Measurements from ENCODE around the gene SLK. TPM values are rescaled to one million over a fixed set of nuclear protein-coding genes. Genes with fewer than 3 reads are reported as not detected.

The SLK gene
- total and polyA plus RNA-seq, 4 donors: 16.0 to 50.2 (median 33.3) TPM

- intact Hi-C loops (cut with DNase I): no loop called here
- Histone ChIP-seq H3K27me3 (ENCODE audit: control insufficient read depth in 1 of 2, insufficient read depth in 2 of 2, low read length in 1 of 2) (no peaks in the 10 kb centered on the region), H3K4me3 (ENCODE audit: low read length in 2 of 2) (no peak overlapping the region), H3K27ac (ENCODE audit: low read depth in 1 of 2, low read length in 2 of 2) (no peak overlapping the region), H3K36me3 (ENCODE audit: control insufficient read depth in 1 of 2, insufficient read depth in 2 of 2, low read length in 1 of 2) (no peaks in the 10 kb centered on the region), H3K9me3 (ENCODE audit: control insufficient read depth, low read length) (no peaks in the 10 kb centered on the region), H3K4me1 (ENCODE audit: control insufficient read depth in 1 of 2, insufficient read depth in 2 of 2, low read length in 2 of 2) (no peaks in the 10 kb centered on the region)
- 79 to 80% methylated on average over 6 of the region's 6 CpGs for WGBS, 2 donors
- DNase-seq (no peak), ATAC-seq (ENCODE audit: low FRiP score) (no peak)
These were observed 107.6 kb downstream of the SLK start for GRCh38 chr10:104074505-104074904.

GRCh38 chr10:104076743-104077160 is 109.8 kb downstream of the SLK start:
- H3K36me3 ChIP-seq (ENCODE audit: control insufficient read depth in 1 of 2, insufficient read depth in 2 of 2, low read length in 1 of 2): no peaks in the 10 kb centered on the region
- DNase-seq (peak in 1 of 2 donors; percentile 62), ATAC-seq (ENCODE audit: low FRiP score) (no peak)
- H3K27me3 ChIP-seq (ENCODE audit: control insufficient read depth in 1 of 2, insufficient read depth in 2 of 2, low read length in 1 of 2): no peaks in the 10 kb centered on the region
- no peaks in the 10 kb centered on the region for H3K9me3 ChIP-seq (ENCODE audit: control insufficient read depth, low read length)
- H3K4me1 ChIP-seq (ENCODE audit: control insufficient read depth in 1 of 2, insufficient read depth in 2 of 2, low read length in 2 of 2): no peaks in the 10 kb centered on the region
- 42 to 47% methylated on average over 3 of the region's 3 CpGs for WGBS, 2 donors
- H3K27ac ChIP-seq (ENCODE audit: low read depth in 1 of 2, low read length in 2 of 2): no peak overlapping the region
- no peak overlapping the region for H3K4me3 ChIP-seq (ENCODE audit: low read length in 2 of 2)
- intact Hi-C loops (cut with DNase I): no loop called here

- 42 to 52% methylated on average over 3 of the region's 3 CpGs for WGBS, 2 donors
- intact Hi-C loops (cut with DNase I): no loop called here
- H3K27ac ChIP-seq (ENCODE audit: low read depth in 1 of 2, low read length in 2 of 2): no peak overlapping the region
These were observed 110.3 kb downstream of the SLK start for GRCh38 chr10:104077247-104077646.

GRCh38 chr10:104077663-104078151 is 110.8 kb downstream of the SLK start:
- intact Hi-C loops (cut with DNase I): no loop called here
- H3K36me3 ChIP-seq (ENCODE audit: control insufficient read depth in 1 of 2, insufficient read depth in 2 of 2, low read length in 1 of 2): no peaks in the 10 kb centered on the region
- H3K27me3 ChIP-seq (ENCODE audit: control insufficient read depth in 1 of 2, insufficient read depth in 2 of 2, low read length in 1 of 2): no peaks in the 10 kb centered on the region
- H3K9me3 ChIP-seq (ENCODE audit: control insufficient read depth, low read length): no peaks in the 10 kb centered on the region
- no peak overlapping the region for H3K27ac ChIP-seq (ENCODE audit: low read depth in 1 of 2, low read length in 2 of 2)
- no peak overlapping the region for H3K4me3 ChIP-seq (ENCODE audit: low read length in 2 of 2)
- no peak for DNase-seq
- H3K4me1 ChIP-seq (ENCODE audit: control insufficient read depth in 1 of 2, insufficient read depth in 2 of 2, low read length in 2 of 2): no peaks in the 10 kb centered on the region
- 71 to 77% methylated on average over 5 of the region's 5 CpGs for WGBS, 2 donors
- no peak for ATAC-seq (ENCODE audit: low FRiP score)

More at GRCh38 chr10:104077247-104077646, 110.3 kb downstream of the SLK start:
- ATAC-seq (ENCODE audit: low FRiP score): no peak
- no peaks in the 10 kb centered on the region for H3K4me1 ChIP-seq (ENCODE audit: control insufficient read depth in 1 of 2, insufficient read depth in 2 of 2, low read length in 2 of 2)
- no peak for DNase-seq
- H3K36me3 ChIP-seq (ENCODE audit: control insufficient read depth in 1 of 2, insufficient read depth in 2 of 2, low read length in 1 of 2): no peaks in the 10 kb centered on the region
- no peak overlapping the region for H3K4me3 ChIP-seq (ENCODE audit: low read length in 2 of 2)
- no peaks in the 10 kb centered on the region for H3K27me3 ChIP-seq (ENCODE audit: control insufficient read depth in 1 of 2, insufficient read depth in 2 of 2, low read length in 1 of 2)
- no peaks in the 10 kb centered on the region for H3K9me3 ChIP-seq (ENCODE audit: control insufficient read depth, low read length)

Small RNAs within 50 kb of the gene (microRNA-seq; reads per million reads assigned to microRNA genes)
- gene MIR936: 0 to 0.99 reads per million in 2 donors

Other genes with a start within 250 kb of the SLK start
- gene SH3PXD2A, start 111.6 kb upstream of the SLK start, total RNA-seq: 10 to 100 TPM; 55.9 to 69.1 TPM
- 10 to 100 TPM; 18.7 to 29.1 TPM for gene SH3PXD2A, start 111.6 kb upstream of the SLK start, polyA plus RNA-seq
- 10 to 100 TPM; 20.3 to 24.2 TPM for gene STN1, start 49.0 kb upstream of the SLK start, total RNA-seq
- gene STN1, start 49.0 kb upstream of the SLK start, polyA plus RNA-seq: 10 to 100 TPM; 16.9 to 20.8 TPM
- gene COL17A1, start 118.7 kb downstream of the SLK start, total RNA-seq: 1 to 10 TPM in 1 of 2 donors, under 1 TPM in 1; 0.87 to 1.5 TPM
- 1 to 10 TPM in 1 of 2 donors, under 1 TPM in 1; 0.28 to 1.5 TPM for gene COL17A1, start 118.7 kb downstream of the SLK start, polyA plus RNA-seq
- gene SFR1, start 155.0 kb downstream of the SLK start, total RNA-seq: 1 to 10 TPM; 6.0 to 6.5 TPM
- gene SFR1, start 155.0 kb downstream of the SLK start, polyA plus RNA-seq: 1 to 10 TPM; 6.8 to 8.9 TPM

All from aorta (tissue), 5 donors.